GM23338 (cell line): ENCODE data around the gene TRIM8. TPM values are rescaled to one million over a fixed set of nuclear protein-coding genes. Genes with fewer than 3 reads are reported as not detected.

Source experiments
- ATAC-seq: fragments of 200-7000 bp; cut with Tn5 transposase; 3 replicates; pipeline ENCODE4 v1.9.1; 2020
- DNase-seq: peaks from one replicate; pipeline ENCODE4 v3.0.0-alpha.2; 2015; ENCODE audit warnings: low spot score
- H2AFZ ChIP-seq: fragments of 200-600 bp; sonication (generic); 2 replicates; pipeline ENCODE4 v1.8.0; 2016; ENCODE audit warnings: antibody characterized with exemption, mild to moderate bottlenecking, moderate library complexity
- H3F3A ChIP-seq: fragments of 200-600 bp; sonication (generic); replicated peaks from 2 replicates; pipeline ENCODE4 v1.8.0; 2017; ENCODE audit warnings: antibody characterized with exemption, mixed run types, low read depth
- H3K27ac ChIP-seq: fragments of 200-600 bp; sonication (generic); 2 replicates; pipeline ENCODE4 v1.6.1; 2016; ENCODE audit warnings: low read depth
- H3K27me3 ChIP-seq: fragments of 200-600 bp; sonication (generic); 2 replicates; pipeline ENCODE4 v1.8.0; 2016; ENCODE audit warnings: mild to moderate bottlenecking, mixed run types, moderate library complexity; ENCODE audit not compliant: insufficient read depth
- H3K36me3 ChIP-seq: fragments of 200-600 bp; sonication (generic); 2 replicates; pipeline ENCODE4 v1.8.0; 2016; ENCODE audit warnings: mild to moderate bottlenecking; ENCODE audit not compliant: insufficient read depth
- H3K4me1 ChIP-seq: fragments of 200-600 bp; sonication (generic); 2 replicates; pipeline ENCODE4 v1.8.0; 2016; ENCODE audit warnings: mild to moderate bottlenecking, moderate library complexity; ENCODE audit not compliant: insufficient read depth
- H3K4me2 ChIP-seq: fragments of 200-600 bp; sonication (generic); 2 replicates; pipeline ENCODE4 v1.7.1; 2017; ENCODE audit warnings: mixed run types
- H3K4me3 ChIP-seq: fragments of 200-600 bp; sonication (generic); 2 replicates; pipeline ENCODE4 v1.6.1; 2016; ENCODE audit warnings: mixed run types
- H3K79me2 ChIP-seq: fragments of 200-600 bp; sonication (generic); replicated peaks from 2 replicates; pipeline ENCODE4 v1.8.0; 2017; ENCODE audit warnings: mild to moderate bottlenecking; ENCODE audit not compliant: insufficient read depth
- H3K9me2 ChIP-seq: fragments of 200-600 bp; sonication (generic); 2 replicates; pipeline ENCODE4 v1.8.0; 2017; ENCODE audit not compliant: insufficient read depth
- H4K20me1 ChIP-seq: fragments of 200-600 bp; sonication (generic); replicated peaks from 2 replicates; pipeline ENCODE4 v1.8.0; 2017; ENCODE audit warnings: mild to moderate bottlenecking; ENCODE audit not compliant: insufficient read depth
- H3K27ac Mint-ChIP-seq: 2 replicates; pipeline ENCODE4 v1.8.0; 2020; ENCODE audit warnings: inconsistent platforms, mild to moderate bottlenecking, moderate library complexity, mixed read lengths
- H3K27me3 Mint-ChIP-seq: 3 replicates; pipeline ENCODE4 v1.8.0; 2022; ENCODE audit warnings: low read depth, mild to moderate bottlenecking, moderate library complexity, mixed read lengths, inconsistent platforms; ENCODE audit not compliant: insufficient read depth, poor library complexity
- H3K36me3 Mint-ChIP-seq: 3 replicates; pipeline ENCODE4 v1.8.0; 2021; ENCODE audit warnings: low read depth, mild to moderate bottlenecking, inconsistent platforms, moderate library complexity, mixed read lengths
- H3K4me1 Mint-ChIP-seq: 3 replicates; pipeline ENCODE4 v1.8.0; 2020; ENCODE audit warnings: mild to moderate bottlenecking, inconsistent platforms, mixed read lengths
- H3K4me3 Mint-ChIP-seq: 3 replicates; pipeline ENCODE4 v1.8.0; 2021; ENCODE audit warnings: moderate library complexity, mild to moderate bottlenecking, inconsistent platforms, mixed read lengths
- H3K9me3 Mint-ChIP-seq: 3 replicates; pipeline ENCODE4 v1.8.0; 2020; ENCODE audit warnings: moderate library complexity, mild to moderate bottlenecking, inconsistent platforms, mixed read lengths
- EZH2 ChIP-seq: fragments of 200-600 bp; sonication (generic); IDR thresholded peaks from one replicate; pipeline ENCODE4 v1.8.0; 2017; ENCODE audit warnings: antibody characterized with exemption, mild to moderate bottlenecking, low read depth; ENCODE audit not compliant: unreplicated experiment
- EZH2phosphoT487 ChIP-seq: fragments of 200-600 bp; sonication (generic); IDR thresholded peaks from one replicate; pipeline ENCODE4 v1.8.1; 2018; ENCODE audit warnings: antibody characterized with exemption; ENCODE audit not compliant: unreplicated experiment
- POLR2AphosphoS5 ChIP-seq: IDR thresholded peaks from 2 replicates; pipeline ENCODE4 v1.6.1; 2016; ENCODE audit warnings: antibody characterized with exemption, low read depth
- STAT1 ChIP-seq: IDR thresholded peaks from one replicate; pipeline ENCODE4 v1.6.1; 2016; ENCODE audit warnings: antibody characterized with exemption; ENCODE audit not compliant: unreplicated experiment
- ZNF114 ChIP-seq: fragments of 250-450 bp; sonication (Bioruptor Pico); IDR thresholded peaks from 2 replicates; pipeline ENCODE4 v1.5.0; 2020; ENCODE audit warnings: mild to moderate bottlenecking, moderate library complexity
- polyA plus RNA-seq: library from polyadenylated mRNA; unstranded; fragments of >200 nt; fragmentation: Nextera tagmentation; extraction: Ambion mirVana; gene quantifications from 2 replicates; pipeline ENCODE4 v1.2.1, GENCODE V29; 2016
- total RNA-seq: library from RNA; depleted of rRNA; stranded (reverse); fragments of >200 nt; shearing (Covaris generic); gene quantifications from 2 replicates; pipeline ENCODE4 v1.2.3, GENCODE V29; 2014
- TF ChIP-seq, protein P1 (sequence below): fragments of 250-450 bp; sonication (Bioruptor Pico); IDR thresholded peaks from 2 replicates; pipeline ENCODE4 v1.5.0; 2020; ENCODE audit warnings: mild to moderate bottlenecking, moderate library complexity

TRIM8 gene
- total and polyA plus RNA-seq, 2 experiments from 2014 or later: 15.1 to 36.7 TPM

DNA sequence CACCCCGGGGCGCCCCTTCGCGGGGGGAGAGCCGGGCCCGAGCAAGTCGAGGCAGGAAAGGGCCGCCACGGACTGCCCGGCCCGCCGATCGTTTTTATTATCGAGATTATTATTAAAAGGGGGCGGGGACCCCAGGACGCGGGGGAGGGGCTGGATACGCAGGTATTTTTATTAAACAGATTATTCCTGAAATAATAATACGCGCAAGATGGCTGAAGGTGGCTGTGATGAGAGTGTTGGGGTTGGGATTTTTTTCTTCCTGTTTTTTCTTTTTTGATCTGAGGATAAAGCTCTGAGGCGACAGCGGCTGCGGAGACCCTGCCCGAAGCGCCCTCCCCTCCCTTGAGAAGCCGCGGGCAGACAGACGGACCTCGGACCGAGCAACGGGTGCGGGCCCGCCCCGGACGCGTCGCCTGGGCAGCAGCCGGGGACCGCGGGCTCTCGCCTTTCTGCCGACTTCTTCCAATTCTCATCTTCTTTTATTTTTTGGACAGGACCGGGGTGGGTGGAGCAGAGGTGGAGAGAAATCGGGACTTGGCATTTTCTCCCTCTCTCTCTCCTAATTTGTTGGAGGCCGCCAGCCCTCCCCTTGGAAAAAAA is 1.4 kb upstream of the TRIM8 start:
- peak overlapping the region; percentile 95 for H3K4me2 ChIP-seq
- Mint-ChIP-seq H3K27me3 (peaks cover 19% of the 10 kb centered on the region), H3K36me3 (no peaks in the 10 kb centered on the region; the same call in 2 of the 3 replicates), H3K9me3 (no peaks in the 10 kb centered on the region), H3K4me1 (peaks cover 19% of the 10 kb centered on the region), H3K4me3 (peak overlapping the region; percentile 92), H3K27ac (peak overlapping the region; percentile 94)
- peaks cover 13% of the 10 kb centered on the region; the same call in 1 of the 2 replicates for H4K20me1 ChIP-seq
- peaks cover 18% of the 10 kb centered on the region for H3K4me1 ChIP-seq
- ATAC-seq: peak; percentile 1; the same call in 2 of the 3 replicates
- H3K4me3 ChIP-seq: peak overlapping the region; percentile 86
- H3K79me2 ChIP-seq: peaks cover 28% of the 10 kb centered on the region
- peaks cover 17% of the 10 kb centered on the region for H3F3A ChIP-seq
- H3K27ac ChIP-seq: peak overlapping the region; percentile 92
- peak overlapping the region; percentile 91 for H2AFZ ChIP-seq
- no peaks in the 10 kb centered on the region for H3K9me2 ChIP-seq
- 0 out of 2 replicates have a peak, but pooled peaks cover 3% of the 10 kb centered on the region for H3K27me3 ChIP-seq
- no peaks in the 10 kb centered on the region for H3K36me3 ChIP-seq
- TF ChIP-seq ZNF114 (CRISPR knock-in tag): no peak
- TF ChIP-seq EZH2phosphoT487: no peak
- no peak for TF ChIP-seq EZH2
- no peak for TF ChIP-seq STAT1
- peak; percentile 61 for DNase-seq

DNA sequence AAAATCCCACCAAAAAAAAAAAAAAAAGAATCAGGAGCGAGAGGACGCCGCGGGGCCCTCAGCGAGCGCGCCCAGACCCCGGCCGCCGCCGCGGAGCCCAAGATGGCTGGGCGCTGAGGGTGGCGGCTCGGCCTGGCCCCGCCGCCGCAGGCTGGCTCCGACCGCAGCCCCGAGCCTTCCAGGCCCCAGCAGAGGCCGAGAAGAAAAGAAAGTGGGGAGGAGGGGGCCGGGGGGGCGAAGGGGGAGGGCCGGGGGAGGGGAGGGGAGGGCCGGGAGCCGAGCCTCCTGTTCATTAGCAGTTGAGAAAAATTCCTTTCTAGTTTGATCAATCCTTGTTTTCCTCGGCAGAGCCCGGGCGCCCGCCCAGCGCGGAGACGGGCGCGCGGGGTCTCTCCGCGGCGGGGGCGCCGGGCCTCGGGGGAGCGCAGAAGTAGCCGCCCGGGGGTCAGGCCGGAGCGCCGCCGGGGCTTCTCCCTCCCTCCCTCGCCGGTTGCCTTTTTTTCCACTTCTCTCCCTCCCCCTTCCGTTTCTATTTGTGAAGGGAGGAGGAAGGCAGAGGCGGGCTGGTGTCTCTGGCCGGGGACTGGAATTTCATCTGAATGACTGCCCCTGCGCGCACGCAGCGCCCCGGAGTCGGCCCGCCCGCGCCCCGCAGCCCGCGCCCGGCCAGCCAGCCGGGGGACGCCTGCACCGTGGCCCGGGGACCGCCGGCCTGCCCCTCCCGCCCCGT is 778 bp upstream of the TRIM8 start:
- peak overlapping the region; percentile 86 for H3K4me3 ChIP-seq
- ATAC-seq (peak; percentile 20), DNase-seq (peak; percentile 76)
- peaks cover 35% of the 10 kb centered on the region for H3K79me2 ChIP-seq
- peak overlapping the region; percentile 95 for H3K4me2 ChIP-seq
- peak overlapping the region; percentile 91; the same call in 1 of the 2 replicates for H2AFZ ChIP-seq
- H3K36me3 Mint-ChIP-seq: no peaks in the 10 kb centered on the region; the same call in 2 of the 3 replicates
- peak overlapping the region; percentile 92 for H3K27ac ChIP-seq
- H3K4me1 Mint-ChIP-seq: peaks cover 26% of the 10 kb centered on the region
- no peaks in the 10 kb centered on the region for H3K9me3 Mint-ChIP-seq
- H3K27ac Mint-ChIP-seq: 0 out of 2 replicates have a peak overlapping the region, but pooled peaks have one; percentile 94
- TF ChIP-seq POLR2AphosphoS5: peak; percentile 23; the same call in 1 of the 2 replicates
- TF ChIP-seq, protein P1, sequence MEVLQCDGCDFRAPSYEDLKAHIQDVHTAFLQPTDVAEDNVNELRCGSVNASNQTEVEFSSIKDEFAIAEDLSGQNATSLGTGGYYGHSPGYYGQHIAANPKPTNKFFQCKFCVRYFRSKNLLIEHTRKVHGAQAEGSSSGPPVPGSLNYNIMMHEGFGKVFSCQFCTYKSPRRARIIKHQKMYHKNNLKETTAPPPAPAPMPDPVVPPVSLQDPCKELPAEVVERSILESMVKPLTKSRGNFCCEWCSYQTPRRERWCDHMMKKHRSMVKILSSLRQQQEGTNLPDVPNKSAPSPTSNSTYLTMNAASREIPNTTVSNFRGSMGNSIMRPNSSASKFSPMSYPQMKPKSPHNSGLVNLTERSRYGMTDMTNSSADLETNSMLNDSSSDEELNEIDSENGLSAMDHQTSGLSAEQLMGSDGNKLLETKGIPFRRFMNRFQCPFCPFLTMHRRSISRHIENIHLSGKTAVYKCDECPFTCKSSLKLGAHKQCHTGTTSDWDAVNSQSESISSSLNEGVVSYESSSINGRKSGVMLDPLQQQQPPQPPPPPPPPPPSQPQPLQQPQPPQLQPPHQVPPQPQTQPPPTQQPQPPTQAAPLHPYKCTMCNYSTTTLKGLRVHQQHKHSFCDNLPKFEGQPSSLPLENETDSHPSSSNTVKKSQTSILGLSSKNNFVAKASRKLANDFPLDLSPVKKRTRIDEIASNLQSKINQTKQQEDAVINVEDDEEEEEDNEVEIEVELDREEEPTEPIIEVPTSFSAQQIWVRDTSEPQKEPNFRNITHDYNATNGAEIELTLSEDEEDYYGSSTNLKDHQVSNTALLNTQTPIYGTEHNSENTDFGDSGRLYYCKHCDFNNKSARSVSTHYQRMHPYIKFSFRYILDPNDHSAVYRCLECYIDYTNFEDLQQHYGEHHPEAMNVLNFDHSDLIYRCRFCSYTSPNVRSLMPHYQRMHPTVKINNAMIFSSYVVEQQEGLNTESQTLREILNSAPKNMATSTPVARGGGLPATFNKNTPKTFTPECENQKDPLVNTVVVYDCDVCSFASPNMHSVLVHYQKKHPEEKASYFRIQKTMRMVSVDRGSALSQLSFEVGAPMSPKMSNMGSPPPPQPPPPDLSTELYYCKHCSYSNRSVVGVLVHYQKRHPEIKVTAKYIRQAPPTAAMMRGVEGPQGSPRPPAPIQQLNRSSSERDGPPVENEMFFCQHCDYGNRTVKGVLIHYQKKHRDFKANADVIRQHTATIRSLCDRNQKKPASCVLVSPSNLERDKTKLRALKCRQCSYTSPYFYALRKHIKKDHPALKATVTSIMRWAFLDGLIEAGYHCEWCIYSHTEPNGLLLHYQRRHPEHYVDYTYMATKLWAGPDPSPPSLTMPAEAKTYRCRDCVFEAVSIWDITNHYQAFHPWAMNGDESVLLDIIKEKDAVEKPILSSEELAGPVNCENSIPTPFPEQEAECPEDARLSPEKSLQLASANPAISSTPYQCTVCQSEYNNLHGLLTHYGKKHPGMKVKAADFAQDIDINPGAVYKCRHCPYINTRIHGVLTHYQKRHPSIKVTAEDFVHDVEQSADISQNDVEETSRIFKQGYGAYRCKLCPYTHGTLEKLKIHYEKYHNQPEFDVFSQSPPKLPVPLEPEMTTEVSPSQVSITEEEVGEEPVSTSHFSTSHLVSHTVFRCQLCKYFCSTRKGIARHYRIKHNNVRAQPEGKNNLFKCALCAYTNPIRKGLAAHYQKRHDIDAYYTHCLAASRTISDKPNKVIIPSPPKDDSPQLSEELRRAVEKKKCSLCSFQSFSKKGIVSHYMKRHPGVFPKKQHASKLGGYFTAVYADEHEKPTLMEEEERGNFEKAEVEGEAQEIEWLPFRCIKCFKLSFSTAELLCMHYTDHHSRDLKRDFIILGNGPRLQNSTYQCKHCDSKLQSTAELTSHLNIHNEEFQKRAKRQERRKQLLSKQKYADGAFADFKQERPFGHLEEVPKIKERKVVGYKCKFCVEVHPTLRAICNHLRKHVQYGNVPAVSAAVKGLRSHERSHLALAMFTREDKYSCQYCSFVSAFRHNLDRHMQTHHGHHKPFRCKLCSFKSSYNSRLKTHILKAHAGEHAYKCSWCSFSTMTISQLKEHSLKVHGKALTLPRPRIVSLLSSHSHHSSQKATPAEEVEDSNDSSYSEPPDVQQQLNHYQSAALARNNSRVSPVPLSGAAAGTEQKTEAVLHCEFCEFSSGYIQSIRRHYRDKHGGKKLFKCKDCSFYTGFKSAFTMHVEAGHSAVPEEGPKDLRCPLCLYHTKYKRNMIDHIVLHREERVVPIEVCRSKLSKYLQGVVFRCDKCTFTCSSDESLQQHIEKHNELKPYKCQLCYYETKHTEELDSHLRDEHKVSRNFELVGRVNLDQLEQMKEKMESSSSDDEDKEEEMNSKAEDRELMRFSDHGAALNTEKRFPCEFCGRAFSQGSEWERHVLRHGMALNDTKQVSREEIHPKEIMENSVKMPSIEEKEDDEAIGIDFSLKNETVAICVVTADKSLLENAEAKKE: no peak
- no peaks in the 10 kb centered on the region for H3K36me3 ChIP-seq
- H3K27me3 Mint-ChIP-seq: peaks cover 21% of the 10 kb centered on the region
- H3K27me3 ChIP-seq: 0 out of 2 replicates have a peak, but pooled peaks cover 3% of the 10 kb centered on the region
- H3K4me3 Mint-ChIP-seq: peak overlapping the region; percentile 92
- H3K9me2 ChIP-seq: no peaks in the 10 kb centered on the region
- peaks cover 18% of the 10 kb centered on the region for H3K4me1 ChIP-seq
- H3F3A ChIP-seq: peaks cover 13% of the 10 kb centered on the region
- H4K20me1 ChIP-seq: peaks cover 13% of the 10 kb centered on the region; the same call in 1 of the 2 replicates
